Measurements from ENCODE around the gene ILDR2.

Gene ILDR2

DNA sequence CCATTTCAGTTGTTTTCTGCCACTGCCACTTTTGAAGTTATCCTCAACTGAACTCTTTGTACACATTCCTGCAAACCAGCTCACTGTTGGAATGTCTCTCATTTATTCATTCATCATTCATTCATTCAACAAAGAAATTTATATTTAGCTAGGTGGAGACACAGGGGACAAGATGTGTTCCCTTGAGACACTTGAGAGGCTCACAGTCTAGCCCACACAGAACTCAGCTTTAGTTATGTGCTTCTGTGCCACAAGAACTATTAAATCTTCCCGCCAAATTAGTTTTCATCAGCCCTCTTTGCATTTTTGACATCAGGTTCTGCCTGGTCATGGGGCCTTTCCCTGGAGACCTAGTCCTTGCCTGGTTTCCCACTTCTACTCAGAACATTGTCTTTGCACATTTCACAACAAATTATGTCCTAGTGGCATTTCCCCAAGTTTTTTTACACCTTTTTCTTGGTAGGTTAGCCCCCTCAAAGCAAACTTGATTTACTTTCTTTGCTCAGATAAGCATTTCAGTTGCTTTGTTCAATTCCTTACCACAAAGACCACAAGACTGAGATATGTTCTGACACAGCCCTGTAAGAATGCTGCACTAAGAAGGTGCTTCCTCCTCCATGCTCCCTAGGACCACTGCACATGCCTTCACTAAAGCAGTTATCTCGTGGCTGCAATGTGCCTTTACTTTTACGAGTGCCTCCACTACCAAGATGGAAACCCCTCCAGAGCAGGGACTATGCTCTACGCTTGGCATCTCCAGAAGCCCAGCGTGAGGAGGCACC lies 31.0 kb downstream of the ILDR2 start:
- DNase-seq, result no peak
- Histone ChIP-seq H2BK120ac (ENCODE audit: insufficient read depth, low read length, poor library complexity) (no peak overlapping the region), H2AFZ (ENCODE audit: insufficient read depth, low read length, poor library complexity) (no peak overlapping the region), H3K9ac (ENCODE audit: low read length) (no peak overlapping the region), H3K27ac (ENCODE audit: low read depth, low read length) (no peak overlapping the region), H3K27me3 (ENCODE audit: insufficient read depth, low read length) (peaks cover 6% of the 10 kb centered on the region), H3K4ac (ENCODE audit: low read depth, low read length) (no peak overlapping the region), H3K18ac (ENCODE audit: low read length) (no peak overlapping the region), H3K4me2 (ENCODE audit: low read length) (no peak overlapping the region), H3K4me1 (ENCODE audit: control insufficient read depth in 1 of 2, insufficient read depth in 2 of 2, low read length in 2 of 2) (peaks cover 0 to 5% of the 10 kb centered on the region in 2 experiments), H4K12ac (ENCODE audit: low read depth, low read length) (no peak overlapping the region), H2AK5ac (ENCODE audit: low read length) (no peak overlapping the region), H2BK5ac (ENCODE audit: low read depth, low read length, poor library complexity) (no peak overlapping the region), H3K23ac (ENCODE audit: low read length) (no peak overlapping the region), H3K14ac (ENCODE audit: low read length) (no peak overlapping the region), H3K9me3 (ENCODE audit: insufficient read depth, low read depth, low read length) (no peaks in the 10 kb centered on the region), H4K91ac (ENCODE audit: low read depth, low read length) (no peak overlapping the region), H3K4me3 (ENCODE audit: low read depth, low read length) (no peak overlapping the region), H2BK12ac (ENCODE audit: low read length) (no peak overlapping the region), H3K79me1 (ENCODE audit: low read length) (no peaks in the 10 kb centered on the region), H3K36me3 (ENCODE audit: control insufficient read depth in 1 of 2, insufficient read depth in 2 of 2, low read length in 2 of 2) (no peaks in the 10 kb centered on the region), H4K8ac (ENCODE audit: low read depth, low read length) (no peak overlapping the region), H3K79me2 (ENCODE audit: control insufficient read depth, insufficient read depth, low read length, poor library complexity) (no peaks in the 10 kb centered on the region)
- WGBS (ENCODE audit: extremely low coverage, insufficient coverage, insufficient read length), result no CpG with 5 or more reads among the region's 5 CpGs

DNA sequence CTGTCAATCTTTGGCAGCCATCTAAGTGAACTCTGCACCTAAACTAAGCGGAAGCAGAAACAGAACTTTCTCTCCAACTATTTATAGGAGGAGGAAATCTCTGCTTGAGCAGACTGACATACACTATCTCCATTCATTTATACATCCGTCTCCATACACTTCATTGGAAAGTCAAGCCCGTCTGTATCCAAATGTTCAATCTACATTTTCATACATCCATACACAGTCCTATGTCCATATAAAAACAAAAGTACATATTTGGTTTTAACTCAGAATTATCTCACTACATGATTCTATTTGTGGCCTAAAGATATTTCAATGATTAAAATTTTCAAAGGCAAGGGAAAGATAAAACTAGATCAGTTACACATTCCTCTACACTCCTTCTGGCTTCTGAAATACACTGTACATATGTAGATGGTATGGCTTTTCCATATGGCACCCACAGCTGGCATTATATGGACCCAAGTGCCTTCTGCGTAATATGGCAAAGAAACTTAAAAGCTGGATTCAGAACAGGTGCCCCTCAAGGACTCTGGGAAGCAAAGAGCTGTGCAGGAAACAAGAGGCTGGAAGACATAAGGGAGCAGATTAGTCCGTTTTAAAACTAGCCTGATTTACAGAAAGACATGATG lies 35.5 kb downstream of the ILDR2 start:
- H4K12ac ChIP-seq (ENCODE audit: low read depth, low read length), result no peak overlapping the region
- no peak overlapping the region for H3K23ac ChIP-seq (ENCODE audit: low read length)
- no peaks in the 10 kb centered on the region for H3K79me1 ChIP-seq (ENCODE audit: low read length)
- no peaks in the 10 kb centered on the region for H3K27me3 ChIP-seq (ENCODE audit: insufficient read depth, low read length)
- no peak overlapping the region for H3K9ac ChIP-seq (ENCODE audit: low read length)
- H3K4ac ChIP-seq (ENCODE audit: low read depth, low read length), result no peak overlapping the region
- H3K27ac ChIP-seq (ENCODE audit: low read depth, low read length), result no peak overlapping the region
- H2BK5ac ChIP-seq (ENCODE audit: low read depth, low read length, poor library complexity), result no peak overlapping the region
- H4K91ac ChIP-seq (ENCODE audit: low read depth, low read length), result no peak overlapping the region
- DNase-seq, result no peak
- no peak overlapping the region for H3K18ac ChIP-seq (ENCODE audit: low read length)
- H2BK120ac ChIP-seq (ENCODE audit: insufficient read depth, low read length, poor library complexity), result no peak overlapping the region
- H2BK12ac ChIP-seq (ENCODE audit: low read length), result no peak overlapping the region
- no CpG with 5 or more reads among the region's 5 CpGs for WGBS (ENCODE audit: extremely low coverage, insufficient coverage, insufficient read length)
- peaks cover 4% of the 10 kb centered on the region for H3K9me3 ChIP-seq (ENCODE audit: insufficient read depth, low read depth, low read length)
- no peak overlapping the region for H3K4me3 ChIP-seq (ENCODE audit: low read depth, low read length)
- H2AK5ac ChIP-seq (ENCODE audit: low read length), result no peak overlapping the region
- no peaks in the 10 kb centered on the region for H3K4me1 ChIP-seq (ENCODE audit: control insufficient read depth in 1 of 2, insufficient read depth in 2 of 2, low read length in 2 of 2)
- no peak overlapping the region for H3K4me2 ChIP-seq (ENCODE audit: low read length)
- no peaks in the 10 kb centered on the region for H3K36me3 ChIP-seq (ENCODE audit: control insufficient read depth in 1 of 2, insufficient read depth in 2 of 2, low read length in 2 of 2)
- no peak overlapping the region for H2AFZ ChIP-seq (ENCODE audit: insufficient read depth, low read length, poor library complexity)
- H4K8ac ChIP-seq (ENCODE audit: low read depth, low read length), result no peak overlapping the region
- no peaks in the 10 kb centered on the region for H3K79me2 ChIP-seq (ENCODE audit: control insufficient read depth, insufficient read depth, low read length, poor library complexity)
- H3K14ac ChIP-seq (ENCODE audit: low read length), result no peak overlapping the region

DNA sequence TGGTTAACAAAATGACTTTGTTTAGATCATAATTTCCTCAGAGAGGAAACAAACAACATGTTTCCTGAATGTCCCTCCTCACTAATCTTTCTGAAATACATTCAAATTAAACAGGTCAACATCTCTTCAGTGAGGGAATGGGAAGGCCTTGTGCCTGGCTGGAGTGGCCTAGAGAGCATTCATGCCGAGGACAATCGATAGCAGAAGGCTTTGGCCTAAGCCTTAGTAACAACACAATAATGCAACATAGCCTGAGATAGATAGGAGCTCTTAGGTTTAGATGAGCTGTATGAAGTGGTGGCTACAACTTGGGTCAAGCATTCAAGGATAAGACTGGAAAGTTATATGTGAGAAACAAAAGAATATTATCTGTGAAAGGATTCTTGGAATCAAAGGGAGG lies 37.4 kb downstream of the ILDR2 start:
- no peak overlapping the region for H3K4me3 ChIP-seq (ENCODE audit: low read depth, low read length)
- no CpG with 5 or more reads among the region's 2 CpGs for WGBS (ENCODE audit: extremely low coverage, insufficient coverage, insufficient read length)
- H2BK120ac ChIP-seq (ENCODE audit: insufficient read depth, low read length, poor library complexity), result no peak overlapping the region
- H3K79me1 ChIP-seq (ENCODE audit: low read length), result no peaks in the 10 kb centered on the region
- no peak overlapping the region for H2AFZ ChIP-seq (ENCODE audit: insufficient read depth, low read length, poor library complexity)
- peaks cover 4% of the 10 kb centered on the region for H3K9me3 ChIP-seq (ENCODE audit: insufficient read depth, low read depth, low read length)
- H4K12ac ChIP-seq (ENCODE audit: low read depth, low read length), result no peak overlapping the region
- no peak overlapping the region for H3K4me2 ChIP-seq (ENCODE audit: low read length)
- no peak overlapping the region for H3K14ac ChIP-seq (ENCODE audit: low read length)
- H4K91ac ChIP-seq (ENCODE audit: low read depth, low read length), result no peak overlapping the region
- no peak overlapping the region for H3K27ac ChIP-seq (ENCODE audit: low read depth, low read length)
- H3K79me2 ChIP-seq (ENCODE audit: control insufficient read depth, insufficient read depth, low read length, poor library complexity), result no peaks in the 10 kb centered on the region
- no peak overlapping the region for H2AK5ac ChIP-seq (ENCODE audit: low read length)
- no peaks in the 10 kb centered on the region for H3K36me3 ChIP-seq (ENCODE audit: control insufficient read depth in 1 of 2, insufficient read depth in 2 of 2, low read length in 2 of 2)
- H3K4me1 ChIP-seq (ENCODE audit: control insufficient read depth in 1 of 2, insufficient read depth in 2 of 2, low read length in 2 of 2), result no peaks in the 10 kb centered on the region
- DNase-seq, result no peak
- H2BK5ac ChIP-seq (ENCODE audit: low read depth, low read length, poor library complexity), result no peak overlapping the region
- H3K9ac ChIP-seq (ENCODE audit: low read length), result no peak overlapping the region
- no peak overlapping the region for H2BK12ac ChIP-seq (ENCODE audit: low read length)
- no peak overlapping the region for H3K18ac ChIP-seq (ENCODE audit: low read length)
- no peak overlapping the region for H3K23ac ChIP-seq (ENCODE audit: low read length)
- no peak overlapping the region for H3K4ac ChIP-seq (ENCODE audit: low read depth, low read length)
- no peaks in the 10 kb centered on the region for H3K27me3 ChIP-seq (ENCODE audit: insufficient read depth, low read length)
- H4K8ac ChIP-seq (ENCODE audit: low read depth, low read length), result no peak overlapping the region

DNA sequence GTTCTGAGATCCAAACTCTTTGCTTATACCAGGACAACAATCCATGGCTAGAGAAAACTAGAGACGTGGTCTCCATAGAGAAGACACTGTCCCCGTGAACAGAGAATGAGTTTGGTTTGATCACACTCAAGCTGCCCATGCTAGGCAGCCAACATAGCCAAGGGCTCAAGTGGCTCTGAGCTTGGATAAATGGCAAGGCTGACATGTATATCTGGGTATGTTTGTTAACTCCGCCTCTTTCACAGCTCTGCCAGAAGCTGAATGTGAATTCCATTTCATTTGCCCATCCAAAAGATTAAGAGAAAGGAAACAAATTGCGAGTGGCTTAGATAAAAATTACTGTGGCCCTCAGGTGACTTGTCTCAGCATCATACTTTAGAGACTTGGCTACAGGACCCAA lies 38.0 kb downstream of the ILDR2 start:
- Histone ChIP-seq H3K4me3 (ENCODE audit: low read depth, low read length) (no peak overlapping the region), H3K36me3 (ENCODE audit: control insufficient read depth in 1 of 2, insufficient read depth in 2 of 2, low read length in 2 of 2) (no peaks in the 10 kb centered on the region), H3K4me1 (ENCODE audit: control insufficient read depth in 1 of 2, insufficient read depth in 2 of 2, low read length in 2 of 2) (no peaks in the 10 kb centered on the region), H3K23ac (ENCODE audit: low read length) (no peak overlapping the region), H2BK12ac (ENCODE audit: low read length) (no peak overlapping the region), H2AK5ac (ENCODE audit: low read length) (no peak overlapping the region), H3K79me1 (ENCODE audit: low read length) (no peaks in the 10 kb centered on the region), H2BK120ac (ENCODE audit: insufficient read depth, low read length, poor library complexity) (no peak overlapping the region), H3K18ac (ENCODE audit: low read length) (no peak overlapping the region), H3K14ac (ENCODE audit: low read length) (no peak overlapping the region), H3K4ac (ENCODE audit: low read depth, low read length) (no peak overlapping the region), H4K91ac (ENCODE audit: low read depth, low read length) (no peak overlapping the region), H4K12ac (ENCODE audit: low read depth, low read length) (no peak overlapping the region), H3K4me2 (ENCODE audit: low read length) (no peak overlapping the region), H2AFZ (ENCODE audit: insufficient read depth, low read length, poor library complexity) (no peak overlapping the region), H3K9ac (ENCODE audit: low read length) (no peak overlapping the region), H3K79me2 (ENCODE audit: control insufficient read depth, insufficient read depth, low read length, poor library complexity) (no peaks in the 10 kb centered on the region), H3K27me3 (ENCODE audit: insufficient read depth, low read length) (no peaks in the 10 kb centered on the region), H3K9me3 (ENCODE audit: insufficient read depth, low read depth, low read length) (peaks cover 4% of the 10 kb centered on the region), H3K27ac (ENCODE audit: low read depth, low read length) (no peak overlapping the region), H2BK5ac (ENCODE audit: low read depth, low read length, poor library complexity) (no peak overlapping the region), H4K8ac (ENCODE audit: low read depth, low read length) (no peak overlapping the region)
- WGBS (ENCODE audit: extremely low coverage, insufficient coverage, insufficient read length), result no CpG with 5 or more reads among the region's 4 CpGs
- no peak for DNase-seq
